SU-DHL-6 (cell line): ENCODE data around the gene RAD51B.

Experiments
- H2AFZ ChIP-seq: fragments of 200-600 bp; sonication (generic); 2 replicates; pipeline ENCODE4 v1.6.1; 2014; ENCODE audit warnings: low read depth, mild to moderate bottlenecking, moderate library complexity, mixed read lengths, antibody characterized with exemption, low read length; ENCODE audit not compliant: severe bottlenecking
- H3F3A ChIP-seq: fragments of 200-600 bp; shearing (Covaris generic); 2 replicates; pipeline ENCODE4 v1.6.0; 2016; ENCODE audit warnings: antibody characterized with exemption, mild to moderate bottlenecking; ENCODE audit not compliant: insufficient read depth
- H3K27ac ChIP-seq: fragments of 200-600 bp; sonication (generic); 2 replicates; pipeline ENCODE4 v1.5.1; 2016; ENCODE audit warnings: low read depth, mild to moderate bottlenecking, low read length, moderate library complexity, mixed read lengths
- H3K27me3 ChIP-seq: fragments of 200-600 bp; sonication (generic), shearing (Covaris generic); 2 replicates; pipeline ENCODE4 v1.6.0; 2014; ENCODE audit warnings: mild to moderate bottlenecking, low read length
- H3K36me3 ChIP-seq: fragments of 200-600 bp; sonication (generic); 2 replicates; pipeline ENCODE4 v1.6.1; 2014; ENCODE audit warnings: mild to moderate bottlenecking, low read length, mixed read lengths
- H3K4me2 ChIP-seq: fragments of 300-600, 200-600 bp; shearing (Covaris generic), sonication (generic); 2 replicates; pipeline ENCODE4 v1.6.0; 2014; ENCODE audit warnings: low read length, low read depth, mild to moderate bottlenecking; ENCODE audit not compliant: poor library complexity, severe bottlenecking
- H3K4me3 ChIP-seq: fragments of 200-600 bp; sonication (generic); 2 replicates; pipeline ENCODE4 v1.5.1; 2014; ENCODE audit warnings: antibody characterized with exemption, low read length, mild to moderate bottlenecking, mixed read lengths; ENCODE audit not compliant: insufficient read depth, poor library complexity, severe bottlenecking
- H3K79me2 ChIP-seq: fragments of 200-600 bp; sonication (generic); 2 replicates; pipeline ENCODE4 v1.6.1; 2014; ENCODE audit warnings: mild to moderate bottlenecking, low read length, moderate library complexity; ENCODE audit not compliant: insufficient read depth
- H3K9ac ChIP-seq: fragments of 200-600 bp; sonication (generic); 2 replicates; pipeline ENCODE4 v1.7.0; 2014; ENCODE audit warnings: mild to moderate bottlenecking, low read length
- H3K9me2 ChIP-seq: fragments of 200-600 bp; sonication (generic); replicated peaks from 2 replicates; pipeline ENCODE4 v1.6.1; 2014; ENCODE audit warnings: low read length; ENCODE audit not compliant: insufficient read depth
- H3K9me3 ChIP-seq: fragments of 200-600 bp; sonication (generic); 2 replicates; pipeline ENCODE4 v1.6.1; 2014; ENCODE audit warnings: low read length, mixed read lengths; ENCODE audit not compliant: insufficient read depth
- H4K20me1 ChIP-seq: fragments of 200-600 bp; sonication (generic); 2 replicates; pipeline ENCODE4 v1.6.1; 2014; ENCODE audit warnings: low read depth, mild to moderate bottlenecking, antibody characterized with exemption, low read length, moderate library complexity, mixed read lengths
- EZH2phosphoT487 ChIP-seq: fragments of 200-600 bp; sonication (generic), shearing (Covaris generic); conservative IDR thresholded peaks from 2 replicates; pipeline ENCODE4 v1.6.1; 2018; ENCODE audit warnings: mild to moderate bottlenecking, antibody characterized with exemption, low read length, moderate library complexity, mixed read lengths
- TF ChIP-seq, protein P1 (sequence below): fragments of 200-600 bp; sonication (generic); IDR thresholded peaks from one replicate; pipeline ENCODE4 v1.5.1; 2017; ENCODE audit warnings: antibody characterized with exemption, mild to moderate bottlenecking, low read length, moderate library complexity; ENCODE audit not compliant: insufficient read depth, poor library complexity, severe bottlenecking

Gene RAD51B

DNA sequence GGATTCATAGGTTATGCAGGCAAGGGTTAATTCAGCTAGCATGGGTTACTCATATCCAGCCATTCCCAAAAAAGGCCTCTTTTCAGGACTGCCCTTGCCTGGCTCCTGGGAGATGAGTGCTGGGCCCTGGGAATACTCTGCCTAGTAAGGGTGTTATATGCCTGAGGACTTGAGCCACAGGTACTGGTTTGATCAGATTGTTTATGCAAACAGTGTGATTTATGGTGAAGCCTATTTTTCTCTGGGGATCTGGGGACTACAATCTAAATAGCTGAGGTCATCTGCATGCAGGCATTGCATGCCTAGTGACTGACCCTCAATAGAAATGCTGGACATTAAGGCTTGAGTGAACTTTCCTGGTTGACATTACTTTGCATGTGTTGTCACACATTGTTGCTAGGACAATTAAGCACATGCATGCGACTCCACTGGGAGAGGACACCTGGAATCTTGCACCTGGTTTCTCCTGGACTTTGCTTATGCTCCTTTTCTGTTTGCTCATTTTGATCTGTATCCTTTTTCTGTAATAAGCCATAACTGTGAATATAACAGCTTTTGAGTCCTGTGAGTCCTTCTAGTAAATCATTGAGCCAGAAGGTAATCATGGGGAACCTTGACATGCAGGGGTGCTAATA, 73.0 kb downstream of the RAD51B start:
- Histone ChIP-seq H2AFZ (no peak overlapping the region), H3K9me2 (no peaks in the 10 kb centered on the region)
- TF ChIP-seq, protein P1, sequence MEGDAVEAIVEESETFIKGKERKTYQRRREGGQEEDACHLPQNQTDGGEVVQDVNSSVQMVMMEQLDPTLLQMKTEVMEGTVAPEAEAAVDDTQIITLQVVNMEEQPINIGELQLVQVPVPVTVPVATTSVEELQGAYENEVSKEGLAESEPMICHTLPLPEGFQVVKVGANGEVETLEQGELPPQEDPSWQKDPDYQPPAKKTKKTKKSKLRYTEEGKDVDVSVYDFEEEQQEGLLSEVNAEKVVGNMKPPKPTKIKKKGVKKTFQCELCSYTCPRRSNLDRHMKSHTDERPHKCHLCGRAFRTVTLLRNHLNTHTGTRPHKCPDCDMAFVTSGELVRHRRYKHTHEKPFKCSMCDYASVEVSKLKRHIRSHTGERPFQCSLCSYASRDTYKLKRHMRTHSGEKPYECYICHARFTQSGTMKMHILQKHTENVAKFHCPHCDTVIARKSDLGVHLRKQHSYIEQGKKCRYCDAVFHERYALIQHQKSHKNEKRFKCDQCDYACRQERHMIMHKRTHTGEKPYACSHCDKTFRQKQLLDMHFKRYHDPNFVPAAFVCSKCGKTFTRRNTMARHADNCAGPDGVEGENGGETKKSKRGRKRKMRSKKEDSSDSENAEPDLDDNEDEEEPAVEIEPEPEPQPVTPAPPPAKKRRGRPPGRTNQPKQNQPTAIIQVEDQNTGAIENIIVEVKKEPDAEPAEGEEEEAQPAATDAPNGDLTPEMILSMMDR: no peak
- no peak for TF ChIP-seq EZH2phosphoT487

DNA sequence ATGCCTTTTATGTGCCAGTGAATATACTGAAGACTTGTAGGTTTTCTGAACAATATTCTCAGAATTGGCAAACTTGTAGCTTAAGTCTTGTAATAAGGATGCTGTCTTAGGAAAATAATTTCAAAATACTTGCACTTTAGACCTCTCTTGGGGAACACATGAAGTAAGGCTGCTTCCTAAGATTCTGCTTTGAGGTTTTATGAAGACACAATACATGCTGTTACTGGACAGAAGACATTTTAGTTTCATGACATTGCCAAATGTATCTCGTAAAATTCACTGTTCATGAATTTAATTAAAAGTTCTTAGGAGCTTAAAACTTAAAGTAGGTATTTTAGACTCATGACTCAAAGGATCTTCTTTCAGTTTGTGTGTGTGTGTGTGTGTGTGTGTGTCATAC, 80.7 kb downstream of the RAD51B start:
- Histone ChIP-seq H3F3A (no peaks in the 10 kb centered on the region), H3K4me3 (no peak overlapping the region), H2AFZ (no peak overlapping the region), H3K9me2 (no peaks in the 10 kb centered on the region), H3K27ac (no peak overlapping the region), H3K79me2 (no peaks in the 10 kb centered on the region), H3K9ac (no peak overlapping the region), H3K4me2 (no peak overlapping the region), H4K20me1 (no peaks in the 10 kb centered on the region), H3K36me3 (0 out of 2 replicates have a peak, but pooled peaks cover 8% of the 10 kb centered on the region), H3K27me3 (no peaks in the 10 kb centered on the region), H3K9me3 (peaks cover 16% of the 10 kb centered on the region)
- TF ChIP-seq, protein P1: no peak
- TF ChIP-seq EZH2phosphoT487: no peak

More for the DNA sequence above, 73.0 kb downstream of the RAD51B start:
- no peak overlapping the region for H3K4me2 ChIP-seq
- H4K20me1 ChIP-seq: no peaks in the 10 kb centered on the region
- no peaks in the 10 kb centered on the region for H3K9me3 ChIP-seq
- no peaks in the 10 kb centered on the region for H3K27me3 ChIP-seq
- H3K4me3 ChIP-seq: no peak overlapping the region
- H3F3A ChIP-seq: no peaks in the 10 kb centered on the region
- no peak overlapping the region for H3K9ac ChIP-seq
- no peak overlapping the region for H3K27ac ChIP-seq
- H3K36me3 ChIP-seq: no peaks in the 10 kb centered on the region
- no peaks in the 10 kb centered on the region for H3K79me2 ChIP-seq

DNA sequence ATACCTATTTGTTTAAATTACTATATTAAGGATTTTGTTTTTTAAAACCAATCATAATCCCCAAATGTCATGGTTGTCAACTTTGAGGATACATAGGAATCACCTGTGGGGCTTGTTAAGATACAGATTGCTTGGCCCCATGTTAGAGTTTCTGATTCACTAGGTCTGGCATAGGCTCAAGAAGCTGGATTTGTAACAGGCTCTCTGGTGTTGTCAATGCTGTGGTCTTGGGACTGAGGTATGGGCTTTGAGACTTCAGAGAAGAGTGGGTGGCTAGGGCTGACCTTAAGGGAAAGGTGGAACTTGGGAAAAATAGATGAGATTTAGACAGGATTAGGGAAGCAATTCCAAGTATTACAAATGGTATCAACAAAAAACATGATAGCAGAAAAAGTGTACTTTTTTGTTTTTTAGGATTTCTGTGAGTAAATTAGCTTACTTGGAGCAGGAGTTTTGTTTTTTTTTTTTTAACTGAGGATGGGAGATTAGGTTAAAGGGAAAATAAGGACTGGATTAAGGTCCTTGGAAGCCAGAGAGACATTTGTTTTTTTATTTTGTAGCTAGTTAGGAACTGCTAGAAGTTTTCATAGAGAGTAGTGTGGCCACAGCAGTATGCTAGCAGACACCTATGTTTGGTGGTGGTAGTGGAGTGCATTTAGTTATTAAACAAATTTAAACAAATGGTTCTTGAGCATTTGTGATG, 88.6 kb downstream of the RAD51B start:
- no peak for TF ChIP-seq EZH2phosphoT487
- TF ChIP-seq, protein P1: no peak
- H3K4me2 ChIP-seq: no peak overlapping the region
- no peaks in the 10 kb centered on the region for H3F3A ChIP-seq

More for the DNA sequence above, 88.6 kb downstream of the RAD51B start:
- Histone ChIP-seq H3K9ac (no peak overlapping the region), H3K4me3 (no peak overlapping the region), H4K20me1 (no peaks in the 10 kb centered on the region), H3K79me2 (no peaks in the 10 kb centered on the region), H3K9me3 (no peaks in the 10 kb centered on the region), H3K27me3 (no peaks in the 10 kb centered on the region), H2AFZ (no peak overlapping the region), H3K9me2 (no peaks in the 10 kb centered on the region), H3K36me3 (no peaks in the 10 kb centered on the region), H3K27ac (no peak overlapping the region)
